ENCODE results near the gene CSMD2. TPM values are rescaled to one million over a fixed set of nuclear protein-coding genes. Genes with fewer than 3 reads are reported as not detected.

Gene CSMD2
- total and polyA plus RNA-seq, 2 donors from 2014 or later: 0.47 TPM; not detected in 1

GRCh38 chr1:33997127-33998036 is 167.6 kb downstream of the CSMD2 start:
- H3K27ac ChIP-seq (ENCODE audit: low read depth in 2 of 2, low read length in 2 of 2): no peak overlapping the region
- TF ChIP-seq, protein P1, sequence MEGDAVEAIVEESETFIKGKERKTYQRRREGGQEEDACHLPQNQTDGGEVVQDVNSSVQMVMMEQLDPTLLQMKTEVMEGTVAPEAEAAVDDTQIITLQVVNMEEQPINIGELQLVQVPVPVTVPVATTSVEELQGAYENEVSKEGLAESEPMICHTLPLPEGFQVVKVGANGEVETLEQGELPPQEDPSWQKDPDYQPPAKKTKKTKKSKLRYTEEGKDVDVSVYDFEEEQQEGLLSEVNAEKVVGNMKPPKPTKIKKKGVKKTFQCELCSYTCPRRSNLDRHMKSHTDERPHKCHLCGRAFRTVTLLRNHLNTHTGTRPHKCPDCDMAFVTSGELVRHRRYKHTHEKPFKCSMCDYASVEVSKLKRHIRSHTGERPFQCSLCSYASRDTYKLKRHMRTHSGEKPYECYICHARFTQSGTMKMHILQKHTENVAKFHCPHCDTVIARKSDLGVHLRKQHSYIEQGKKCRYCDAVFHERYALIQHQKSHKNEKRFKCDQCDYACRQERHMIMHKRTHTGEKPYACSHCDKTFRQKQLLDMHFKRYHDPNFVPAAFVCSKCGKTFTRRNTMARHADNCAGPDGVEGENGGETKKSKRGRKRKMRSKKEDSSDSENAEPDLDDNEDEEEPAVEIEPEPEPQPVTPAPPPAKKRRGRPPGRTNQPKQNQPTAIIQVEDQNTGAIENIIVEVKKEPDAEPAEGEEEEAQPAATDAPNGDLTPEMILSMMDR (IDR thresholded peaks at IDR 0.05; ENCODE audit: borderline replicate concordance, extremely low read depth, insufficient read depth): no peak
- no peaks in the 10 kb centered on the region for H3K36me3 ChIP-seq (ENCODE audit: control insufficient read depth in 2 of 3, insufficient read depth in 3 of 3, low read length in 3 of 3)
- no peak for DNase-seq
- no peaks in the 10 kb centered on the region for H3K9me3 ChIP-seq (ENCODE audit: control insufficient read depth in 2 of 3, insufficient read depth in 1 of 3, low read length in 3 of 3)
- H3K9ac ChIP-seq (ENCODE audit: low read length in 3 of 3): no peak overlapping the region
- FAIRE-seq: no peak
- no peak overlapping the region for H3K4me3 ChIP-seq (ENCODE audit: low read length in 3 of 3)
- intact Hi-C loops (cut with DNase I): no loop called here
- no peaks in the 10 kb centered on the region for H3K4me1 ChIP-seq (ENCODE audit: control insufficient read depth in 2 of 3, insufficient read depth in 2 of 3, low read depth in 1 of 3, low read length in 3 of 3)
- H3K27me3 ChIP-seq (ENCODE audit: control insufficient read depth, insufficient read depth, low read length): no peaks in the 10 kb centered on the region

DNA sequence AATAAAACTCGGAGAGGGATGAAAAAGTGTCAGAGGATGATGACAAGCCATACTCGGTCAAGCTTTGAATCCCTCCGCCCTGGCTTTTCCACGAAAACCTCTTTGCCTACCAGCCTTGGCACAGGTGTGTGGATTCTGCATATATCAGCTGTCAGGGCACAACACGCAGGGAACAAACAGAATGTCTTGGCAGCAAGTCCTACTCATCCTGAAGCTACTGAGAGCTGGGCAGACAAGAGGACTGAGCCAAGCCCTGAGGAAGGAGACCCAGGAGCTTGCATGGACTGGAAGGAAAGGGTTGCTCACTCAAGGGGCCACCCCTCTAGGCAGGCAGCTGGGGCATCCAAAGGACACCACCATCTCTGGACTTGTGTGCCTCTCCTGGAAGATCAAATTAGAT is 168.7 kb downstream of the CSMD2 start:
- H3K9me3 ChIP-seq (ENCODE audit: control insufficient read depth in 2 of 3, insufficient read depth in 1 of 3, low read length in 3 of 3): no peaks in the 10 kb centered on the region
- no peaks in the 10 kb centered on the region for H3K36me3 ChIP-seq (ENCODE audit: control insufficient read depth in 2 of 3, insufficient read depth in 3 of 3, low read length in 3 of 3)
- H3K27me3 ChIP-seq (ENCODE audit: control insufficient read depth, insufficient read depth, low read length): no peaks in the 10 kb centered on the region
- FAIRE-seq: no peak
- no peak overlapping the region for H3K27ac ChIP-seq (ENCODE audit: low read depth in 2 of 2, low read length in 2 of 2)
- intact Hi-C loops (cut with DNase I): no loop called here
- H3K4me3 ChIP-seq (ENCODE audit: low read length in 3 of 3): no peak overlapping the region
- no peaks in the 10 kb centered on the region for H3K4me1 ChIP-seq (ENCODE audit: control insufficient read depth in 2 of 3, insufficient read depth in 2 of 3, low read depth in 1 of 3, low read length in 3 of 3)
- TF ChIP-seq, protein P1 (IDR thresholded peaks at IDR 0.05; ENCODE audit: borderline replicate concordance, extremely low read depth, insufficient read depth): no peak
- no peak for DNase-seq
- H3K9ac ChIP-seq (ENCODE audit: low read length in 3 of 3): no peak overlapping the region

GRCh38 chr1:33993301-33993700 is 171.7 kb downstream of the CSMD2 start:
- Histone ChIP-seq H3K9ac (ENCODE audit: low read length in 3 of 3) (no peak overlapping the region), H3K4me1 (ENCODE audit: control insufficient read depth in 2 of 3, insufficient read depth in 2 of 3, low read depth in 1 of 3, low read length in 3 of 3) (no peaks in the 10 kb centered on the region), H3K4me3 (ENCODE audit: low read length in 3 of 3) (no peak overlapping the region), H3K9me3 (ENCODE audit: control insufficient read depth in 2 of 3, insufficient read depth in 1 of 3, low read length in 3 of 3) (no peaks in the 10 kb centered on the region), H3K36me3 (ENCODE audit: control insufficient read depth in 2 of 3, insufficient read depth in 3 of 3, low read length in 3 of 3) (no peaks in the 10 kb centered on the region), H3K27me3 (ENCODE audit: control insufficient read depth, insufficient read depth, low read length) (no peaks in the 10 kb centered on the region), H3K27ac (ENCODE audit: low read depth in 2 of 2, low read length in 2 of 2) (no peak overlapping the region)
- FAIRE-seq: no peak
- intact Hi-C loops (cut with DNase I): no loop called here
- TF ChIP-seq, protein P1 (IDR thresholded peaks at IDR 0.05; ENCODE audit: borderline replicate concordance, extremely low read depth, insufficient read depth): no peak
- no peak for DNase-seq

All from kidney (tissue), 14 donors.